HEK293 (cell line): ENCODE data around the gene CENPI.
A peak's percentile ranks its signal among the peaks of the same experiment; 100 is the strongest.

Source experiments
- ZBTB1 ChIP-seq: fragments of 450-650 bp; formaldehyde crosslinking; IDR thresholded peaks from 2 replicates; pipeline ENCODE4 v1.5.1; 2016; ENCODE audit warnings: missing biosample characterization, missing genetic modification characterization
- ZBTB7A ChIP-seq: fragments of 450-650 bp; formaldehyde crosslinking; IDR thresholded peaks from 2 replicates; pipeline ENCODE4 v1.5.1; 2016; ENCODE audit warnings: low read depth, missing biosample characterization, missing genetic modification characterization
- ZNF274 ChIP-seq, 2 experiments: fragments of 200-500 bp in 1 of 2; fragments of 450-650 bp in 1 of 2; sonication (Bioruptor generic) in 1 of 2; formaldehyde crosslinking in 1 of 2; IDR thresholded peaks; 2 replicates each; pipeline versions ENCODE4 v1.5.1 to v1.6.1; 2014 to 2016; ENCODE audit warnings: borderline replicate concordance in 1 of 2, inconsistent platforms in 1 of 2, low read length in 1 of 2, missing biosample characterization in 1 of 2, missing genetic modification characterization in 1 of 2
- TF ChIP-seq, protein P1 (sequence below): fragments of 450-650 bp; formaldehyde crosslinking; IDR thresholded peaks from 2 replicates; pipeline ENCODE4 v1.5.1; 2017; ENCODE audit warnings: missing biosample characterization, mild to moderate bottlenecking, missing genetic modification characterization, moderate library complexity
- TF ChIP-seq, protein P2 (sequence below): fragments of 450-650 bp; formaldehyde crosslinking; IDR thresholded peaks from 2 replicates; pipeline ENCODE4 v1.5.1; 2016; ENCODE audit warnings: missing biosample characterization, missing genetic modification characterization
- TF ChIP-seq, protein P3 (sequence below): fragments of 450-650 bp; formaldehyde crosslinking; IDR thresholded peaks from 2 replicates; pipeline ENCODE4 v1.5.1; 2016; ENCODE audit warnings: missing biosample characterization, missing genetic modification characterization

DNA sequence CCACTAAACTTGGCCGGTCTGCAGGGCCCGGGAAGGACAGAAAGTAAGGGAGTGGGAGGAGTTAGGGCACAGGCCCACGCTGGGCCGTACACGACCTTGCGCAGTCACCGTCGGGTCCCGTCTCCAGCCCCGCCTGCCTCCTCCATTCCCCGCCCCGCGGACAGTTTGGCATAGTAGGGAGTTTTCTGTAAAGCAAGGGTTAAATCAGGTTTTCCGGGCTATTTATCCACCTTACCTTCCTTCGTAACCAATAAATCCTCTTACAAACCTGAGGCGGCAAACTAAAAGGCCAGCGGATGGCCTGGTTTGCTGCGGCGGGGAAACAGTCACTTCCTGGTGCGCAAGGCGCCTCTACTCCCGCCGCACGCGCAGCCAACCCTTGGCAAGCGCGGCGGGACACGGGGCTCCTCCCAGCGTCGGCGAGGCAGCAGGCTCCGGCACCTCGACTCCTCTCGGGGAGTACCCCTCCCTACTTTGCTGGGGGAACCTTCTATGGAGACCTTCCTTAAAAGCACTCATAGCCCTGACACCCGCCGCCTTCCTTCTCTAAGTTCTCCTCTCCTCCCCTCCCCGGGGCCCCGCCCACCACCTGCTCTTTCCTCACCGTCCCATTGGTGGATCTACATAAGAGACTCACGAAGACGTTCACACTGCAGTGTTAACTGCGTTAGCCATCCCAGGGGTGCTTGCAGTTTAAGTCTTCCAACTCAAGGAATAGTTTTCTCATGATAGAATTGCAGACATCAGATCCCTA is 46.3 kb upstream of the CENPI start, which contains the start of gene TRMT2B:
- TF ChIP-seq ZBTB1 (tag by site-specific recombination) = no peak
- TF ChIP-seq, protein P1, sequence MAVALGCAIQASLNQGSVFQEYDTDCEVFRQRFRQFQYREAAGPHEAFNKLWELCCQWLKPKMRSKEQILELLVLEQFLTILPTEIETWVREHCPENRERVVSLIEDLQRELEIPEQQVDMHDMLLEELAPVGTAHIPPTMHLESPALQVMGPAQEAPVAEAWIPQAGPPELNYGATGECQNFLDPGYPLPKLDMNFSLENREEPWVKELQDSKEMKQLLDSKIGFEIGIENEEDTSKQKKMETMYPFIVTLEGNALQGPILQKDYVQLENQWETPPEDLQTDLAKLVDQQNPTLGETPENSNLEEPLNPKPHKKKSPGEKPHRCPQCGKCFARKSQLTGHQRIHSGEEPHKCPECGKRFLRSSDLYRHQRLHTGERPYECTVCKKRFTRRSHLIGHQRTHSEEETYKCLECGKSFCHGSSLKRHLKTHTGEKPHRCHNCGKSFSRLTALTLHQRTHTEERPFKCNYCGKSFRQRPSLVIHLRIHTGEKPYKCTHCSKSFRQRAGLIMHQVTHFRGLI (tag by site-specific recombination) = no peak
- TF ChIP-seq, protein P2, sequence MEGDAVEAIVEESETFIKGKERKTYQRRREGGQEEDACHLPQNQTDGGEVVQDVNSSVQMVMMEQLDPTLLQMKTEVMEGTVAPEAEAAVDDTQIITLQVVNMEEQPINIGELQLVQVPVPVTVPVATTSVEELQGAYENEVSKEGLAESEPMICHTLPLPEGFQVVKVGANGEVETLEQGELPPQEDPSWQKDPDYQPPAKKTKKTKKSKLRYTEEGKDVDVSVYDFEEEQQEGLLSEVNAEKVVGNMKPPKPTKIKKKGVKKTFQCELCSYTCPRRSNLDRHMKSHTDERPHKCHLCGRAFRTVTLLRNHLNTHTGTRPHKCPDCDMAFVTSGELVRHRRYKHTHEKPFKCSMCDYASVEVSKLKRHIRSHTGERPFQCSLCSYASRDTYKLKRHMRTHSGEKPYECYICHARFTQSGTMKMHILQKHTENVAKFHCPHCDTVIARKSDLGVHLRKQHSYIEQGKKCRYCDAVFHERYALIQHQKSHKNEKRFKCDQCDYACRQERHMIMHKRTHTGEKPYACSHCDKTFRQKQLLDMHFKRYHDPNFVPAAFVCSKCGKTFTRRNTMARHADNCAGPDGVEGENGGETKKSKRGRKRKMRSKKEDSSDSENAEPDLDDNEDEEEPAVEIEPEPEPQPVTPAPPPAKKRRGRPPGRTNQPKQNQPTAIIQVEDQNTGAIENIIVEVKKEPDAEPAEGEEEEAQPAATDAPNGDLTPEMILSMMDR (tag by site-specific recombination) = no peak
- TF ChIP-seq ZNF274 (IDR thresholded peaks at IDR 0.05; ENCODE audit: low read length) = no peak
- TF ChIP-seq ZNF274 (tag by site-specific recombination; IDR thresholded peaks at IDR 0.05; ENCODE audit: borderline replicate concordance) = no peak
- TF ChIP-seq, protein P3, sequence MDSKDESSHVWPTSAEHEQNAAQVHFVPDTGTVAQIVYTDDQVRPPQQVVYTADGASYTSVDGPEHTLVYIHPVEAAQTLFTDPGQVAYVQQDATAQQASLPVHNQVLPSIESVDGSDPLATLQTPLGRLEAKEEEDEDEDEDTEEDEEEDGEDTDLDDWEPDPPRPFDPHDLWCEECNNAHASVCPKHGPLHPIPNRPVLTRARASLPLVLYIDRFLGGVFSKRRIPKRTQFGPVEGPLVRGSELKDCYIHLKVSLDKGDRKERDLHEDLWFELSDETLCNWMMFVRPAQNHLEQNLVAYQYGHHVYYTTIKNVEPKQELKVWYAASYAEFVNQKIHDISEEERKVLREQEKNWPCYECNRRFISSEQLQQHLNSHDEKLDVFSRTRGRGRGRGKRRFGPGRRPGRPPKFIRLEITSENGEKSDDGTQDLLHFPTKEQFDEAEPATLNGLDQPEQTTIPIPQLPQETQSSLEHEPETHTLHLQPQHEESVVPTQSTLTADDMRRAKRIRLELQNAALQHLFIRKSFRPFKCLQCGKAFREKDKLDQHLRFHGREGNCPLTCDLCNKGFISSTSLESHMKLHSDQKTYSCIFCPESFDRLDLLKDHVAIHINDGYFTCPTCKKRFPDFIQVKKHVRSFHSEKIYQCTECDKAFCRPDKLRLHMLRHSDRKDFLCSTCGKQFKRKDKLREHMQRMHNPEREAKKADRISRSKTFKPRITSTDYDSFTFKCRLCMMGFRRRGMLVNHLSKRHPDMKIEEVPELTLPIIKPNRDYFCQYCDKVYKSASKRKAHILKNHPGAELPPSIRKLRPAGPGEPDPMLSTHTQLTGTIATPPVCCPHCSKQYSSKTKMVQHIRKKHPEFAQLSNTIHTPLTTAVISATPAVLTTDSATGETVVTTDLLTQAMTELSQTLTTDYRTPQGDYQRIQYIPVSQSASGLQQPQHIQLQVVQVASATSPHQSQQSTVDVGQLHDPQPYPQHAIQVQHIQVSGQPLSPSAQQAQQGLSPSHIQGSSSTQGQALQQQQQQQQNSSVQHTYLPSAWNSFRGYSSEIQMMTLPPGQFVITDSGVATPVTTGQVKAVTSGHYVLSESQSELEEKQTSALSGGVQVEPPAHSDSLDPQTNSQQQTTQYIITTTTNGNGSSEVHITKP = peak; percentile 62
- TF ChIP-seq ZBTB7A (tag by site-specific recombination) = no peak
